Gastrocnemius medialis (tissue), 4 donors: ENCODE results near the gene RNF123.

Experiments used
- CTCF ChIP-seq, 5 experiments: fragments of 450-650 bp in 3 of 5; fragments of 200-600 bp in 2 of 5; sonication (generic) in 2 of 5; IDR thresholded peaks in 4 of 5; conservative IDR thresholded peaks in 1 of 5; 1 replicate in 4 of 5; 2 replicates in 1 of 5; pipeline ENCODE4 v1.5.1; 2016 to 2019; ENCODE audit warnings: antibody characterized with exemption in 5 of 5, mild to moderate bottlenecking in 3 of 5, moderate library complexity in 3 of 5
- POLR2A ChIP-seq, 2 donors: fragments of 450-650 bp; IDR thresholded peaks; one replicate each; pipeline ENCODE4 v1.6.1; 2017; ENCODE audit warnings: antibody characterized with exemption in 2 of 2, mild to moderate bottlenecking in 2 of 2, moderate library complexity in 2 of 2

GRCh38 chr3:49733551-49733950 lies 44.2 kb downstream of the RNF123 start:
- TF ChIP-seq CTCF (IDR thresholded peaks at IDR 0.05 in 4 of 5, conservative IDR thresholded peaks at IDR 0.05 in 1 of 5) = no peak
- TF ChIP-seq POLR2A (IDR thresholded peaks at IDR 0.05) = no peak
